DOHH2 (cell line): Measurements from ENCODE around the gene GLDC.

Experiments used
- H3F3A ChIP-seq: fragments of 200-600 bp; sonication (generic), shearing (Covaris generic); 2 replicates; pipeline ENCODE4 v1.6.0; 2016; ENCODE audit warnings: antibody characterized with exemption, mild to moderate bottlenecking; ENCODE audit not compliant: control insufficient read depth, insufficient read depth
- H3K27ac ChIP-seq: fragments of 200-600 bp; sonication (generic); 2 replicates; pipeline ENCODE4 v1.5.1; 2014; ENCODE audit warnings: low read depth, mild to moderate bottlenecking, low read length, moderate library complexity
- H3K27me3 ChIP-seq: fragments of 200-600 bp; sonication (generic); 2 replicates; pipeline ENCODE4 v1.6.1; 2014; ENCODE audit warnings: mild to moderate bottlenecking, low read length, mixed read lengths; ENCODE audit not compliant: control insufficient read depth
- H3K36me3 ChIP-seq: fragments of 200-600 bp; sonication (generic); 2 replicates; pipeline ENCODE4 v1.6.1; 2014; ENCODE audit warnings: mild to moderate bottlenecking, low read length, moderate library complexity, mixed read lengths; ENCODE audit not compliant: control insufficient read depth
- H3K4me1 ChIP-seq: fragments of 200-600 bp; sonication (generic); 2 replicates; pipeline ENCODE4 v1.6.1; 2014; ENCODE audit warnings: mild to moderate bottlenecking, low read length, mixed read lengths; ENCODE audit not compliant: control insufficient read depth
- H3K4me2 ChIP-seq: fragments of 200-600 bp; sonication (generic); 2 replicates; pipeline ENCODE4 v1.6.0; 2014; ENCODE audit warnings: mild to moderate bottlenecking, low read length, moderate library complexity
- H3K4me3 ChIP-seq: fragments of 200-600 bp; sonication (generic); 2 replicates; pipeline ENCODE4 v1.5.1; 2014; ENCODE audit warnings: mild to moderate bottlenecking, low read length, mixed read lengths
- H3K79me2 ChIP-seq: fragments of 200-600 bp; sonication (generic); 2 replicates; pipeline ENCODE4 v1.6.1; 2014; ENCODE audit warnings: mild to moderate bottlenecking, low read length, mixed read lengths; ENCODE audit not compliant: control insufficient read depth
- H3K9me2 ChIP-seq: fragments of 200-600 bp; sonication (generic); replicated peaks from 2 replicates; pipeline ENCODE4 v1.6.1; 2014; ENCODE audit warnings: mild to moderate bottlenecking, low read length, mixed read lengths; ENCODE audit not compliant: control insufficient read depth
- H3K9me3 ChIP-seq: fragments of 200-600 bp; sonication (generic); 2 replicates; pipeline ENCODE4 v1.6.1; 2014; ENCODE audit warnings: antibody characterized with exemption, low read length, mixed read lengths; ENCODE audit not compliant: control insufficient read depth, insufficient read depth
- H4K20me1 ChIP-seq: fragments of 200-600 bp; sonication (generic); 2 replicates; pipeline ENCODE4 v1.6.0; 2014; ENCODE audit warnings: low read depth, mild to moderate bottlenecking, antibody characterized with exemption, low read length, moderate library complexity; ENCODE audit not compliant: control insufficient read depth, insufficient read depth
- EZH2phosphoT487 ChIP-seq: fragments of 200-600 bp; sonication (generic); IDR thresholded peaks from 2 replicates; pipeline ENCODE4 v1.6.1; 2017; ENCODE audit warnings: borderline replicate concordance, mild to moderate bottlenecking, antibody characterized with exemption, low read length, moderate library complexity, mixed read lengths
- TF ChIP-seq, protein P1 (sequence below): fragments of 200-600 bp; sonication (generic); IDR thresholded peaks from one replicate; pipeline ENCODE4 v1.5.1; 2014; ENCODE audit warnings: antibody characterized with exemption, mild to moderate bottlenecking, low read depth, low read length; ENCODE audit not compliant: poor library complexity, severe bottlenecking

GLDC gene

DNA sequence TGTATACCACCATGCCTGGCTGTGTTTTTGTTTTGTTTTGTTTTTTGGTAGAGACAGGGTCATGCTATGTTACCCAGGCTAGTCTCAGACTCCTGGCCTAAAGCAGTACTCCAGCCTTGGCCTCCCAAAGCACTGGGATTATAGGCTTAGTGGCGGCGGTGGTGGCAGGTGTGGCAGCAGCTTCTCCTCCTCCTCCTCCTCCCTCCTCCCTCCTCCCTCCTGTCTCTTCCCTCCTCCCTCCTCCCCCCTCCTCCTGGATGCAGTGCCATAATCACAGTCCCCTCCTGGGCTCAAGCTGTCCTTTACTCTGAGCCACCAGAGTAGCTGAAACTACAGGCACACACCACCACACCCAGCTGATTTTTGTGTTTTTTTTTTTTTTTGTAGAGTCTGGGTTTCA is 161.3 kb downstream of the GLDC start:
- Histone ChIP-seq H3K4me1 (no peaks in the 10 kb centered on the region), H3K9me3 (no peaks in the 10 kb centered on the region), H4K20me1 (peaks cover 1% of the 10 kb centered on the region; the same call in 1 of the 2 replicates), H3K79me2 (peaks cover 8% of the 10 kb centered on the region), H3K4me2 (no peak overlapping the region), H3K36me3 (peaks cover 85% of the 10 kb centered on the region), H3F3A (0 out of 2 replicates have a peak, but pooled peaks cover 4% of the 10 kb centered on the region), H3K27ac (no peak overlapping the region), H3K4me3 (no peak overlapping the region), H3K27me3 (no peaks in the 10 kb centered on the region), H3K9me2 (no peaks in the 10 kb centered on the region)
- TF ChIP-seq, protein P1, sequence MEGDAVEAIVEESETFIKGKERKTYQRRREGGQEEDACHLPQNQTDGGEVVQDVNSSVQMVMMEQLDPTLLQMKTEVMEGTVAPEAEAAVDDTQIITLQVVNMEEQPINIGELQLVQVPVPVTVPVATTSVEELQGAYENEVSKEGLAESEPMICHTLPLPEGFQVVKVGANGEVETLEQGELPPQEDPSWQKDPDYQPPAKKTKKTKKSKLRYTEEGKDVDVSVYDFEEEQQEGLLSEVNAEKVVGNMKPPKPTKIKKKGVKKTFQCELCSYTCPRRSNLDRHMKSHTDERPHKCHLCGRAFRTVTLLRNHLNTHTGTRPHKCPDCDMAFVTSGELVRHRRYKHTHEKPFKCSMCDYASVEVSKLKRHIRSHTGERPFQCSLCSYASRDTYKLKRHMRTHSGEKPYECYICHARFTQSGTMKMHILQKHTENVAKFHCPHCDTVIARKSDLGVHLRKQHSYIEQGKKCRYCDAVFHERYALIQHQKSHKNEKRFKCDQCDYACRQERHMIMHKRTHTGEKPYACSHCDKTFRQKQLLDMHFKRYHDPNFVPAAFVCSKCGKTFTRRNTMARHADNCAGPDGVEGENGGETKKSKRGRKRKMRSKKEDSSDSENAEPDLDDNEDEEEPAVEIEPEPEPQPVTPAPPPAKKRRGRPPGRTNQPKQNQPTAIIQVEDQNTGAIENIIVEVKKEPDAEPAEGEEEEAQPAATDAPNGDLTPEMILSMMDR = no peak
- no peak for TF ChIP-seq EZH2phosphoT487
